K562 (cell line): ENCODE results near the gene TCF12. TPM values are rescaled to one million over a fixed set of nuclear protein-coding genes. Genes with fewer than 3 reads are reported as not detected.

ENCODE experiments used
- ATAC-seq: fragments of 200-7000 bp; cut with Tn5 transposase; 3 replicates; pipeline ENCODE4 v1.9.1; 2020; ENCODE audit warnings: moderate library complexity
- BruUV-seq: library from RNA; stranded (reverse); fragments of 400-500 nt; replicated peaks from 2 replicates; lab custom pipeline; 2021; lab: Mats Ljungman, UMichigan
- CTCF ChIA-PET: fragments of 300-600 bp; formaldehyde crosslinking; extraction: SDS; loops from one replicate; lab custom pipeline; 2021; ENCODE audit warnings: low intra/inter-chr PET ratio; lab: Yijun Ruan, JAX
- POLR2A ChIA-PET: fragments of 300-600, 350-650 bp; sonication (Branson Sonifier 250); formaldehyde crosslinking; extraction: SDS; loops from one replicate; lab custom pipeline; 2021; ENCODE audit warnings: antibody characterized with exemption, inconsistent platforms; lab: Yijun Ruan, JAX
- DNase-seq, 4 experiments: peaks; one replicate each; pipeline versions ENCODE4 v3.0.0 to v3.0.0-alpha.2; 2011 to 2018; ENCODE audit warnings: low spot score in 3 of 4, mixed read lengths in 3 of 4; ENCODE audit errors: extremely low read depth in 1 of 4
- FAIRE-seq: peaks from 2 replicates; lab custom pipeline; 2011; peaks lifted over from hg19 to GRCh38; lab: Jason Lieb, UNC
- H2AFZ ChIP-seq: 2 replicates; pipeline ENCODE4 v1.6.0; 2011; ENCODE audit warnings: low read depth, low read length, control low read depth, inconsistent platforms
- H3K27ac ChIP-seq: fragments of 200-600 bp; 3 replicates; pipeline ENCODE4 v1.8.0; 2011; ENCODE audit warnings: low read depth, mild to moderate bottlenecking, control low read depth, inconsistent platforms, low read length, moderate library complexity, mixed read lengths; ENCODE audit errors: extremely low read depth
- H3K27me3 ChIP-seq, 2 experiments: fragments of 300-600 bp in 1 of 2; 2 replicates in 1 of 2; 3 replicates in 1 of 2; pipeline versions ENCODE4 v1.6.0 to v1.8.0; 2011; ENCODE audit warnings: inconsistent platforms in 2 of 2, low read length in 2 of 2, mild to moderate bottlenecking in 1 of 2, mixed read lengths in 1 of 2, moderate library complexity in 1 of 2; ENCODE audit not compliant: control insufficient read depth in 2 of 2, insufficient read depth in 2 of 2
- H3K36me3 ChIP-seq: fragments of 300-600 bp; 3 replicates; pipeline ENCODE4 v1.8.0; 2011; ENCODE audit warnings: mild to moderate bottlenecking, low read length, inconsistent platforms; ENCODE audit not compliant: control insufficient read depth, insufficient read depth
- H3K4me1 ChIP-seq, 2 experiments: fragments of 200-600 bp in 1 of 2; replicated peaks in 1 of 2; 2 replicates in 1 of 2; 3 replicates in 1 of 2; pipeline versions ENCODE4 v1.5.1 to v1.8.0; 2011; ENCODE audit warnings: inconsistent platforms in 2 of 2, low read length in 2 of 2, mild to moderate bottlenecking in 1 of 2, mixed read lengths in 1 of 2, moderate library complexity in 1 of 2; ENCODE audit not compliant: control insufficient read depth in 2 of 2, insufficient read depth in 2 of 2
- H3K4me2 ChIP-seq: 2 replicates; pipeline ENCODE4 v1.6.1; 2011; ENCODE audit warnings: low read length, control low read depth, inconsistent platforms, mixed read lengths; ENCODE audit not compliant: insufficient read depth
- H3K4me3 ChIP-seq: fragments of 200-600 bp; sonication (generic), shearing (Covaris generic); 2 replicates; pipeline ENCODE4 v1.5.1; 2016; ENCODE audit warnings: control low read depth, inconsistent platforms
- H3K79me2 ChIP-seq: fragments of 200-600 bp; 3 replicates; pipeline ENCODE4 v1.8.0; 2011; ENCODE audit warnings: low read length, inconsistent platforms; ENCODE audit not compliant: control insufficient read depth, insufficient read depth
- H3K9ac ChIP-seq, 2 experiments: 2 replicates each; pipeline versions ENCODE4 v1.6.0 to v1.6.1; 2011; ENCODE audit warnings: low read depth in 2 of 2, low read length in 2 of 2, control low read depth in 1 of 2, inconsistent platforms in 1 of 2, mild to moderate bottlenecking in 1 of 2, mixed read lengths in 1 of 2; ENCODE audit not compliant: insufficient read depth in 1 of 2
- H3K9me1 ChIP-seq: one replicate; pipeline ENCODE4 v1.6.0; 2011; ENCODE audit warnings: inconsistent platforms, mild to moderate bottlenecking, low read length, moderate library complexity; ENCODE audit not compliant: control insufficient read depth, insufficient read depth
- H3K9me3 ChIP-seq: replicated peaks from 2 replicates; pipeline ENCODE4 v1.5.1; 2011; ENCODE audit warnings: low read depth, low read length, inconsistent platforms; ENCODE audit not compliant: control insufficient read depth, insufficient read depth
- H4K20me1 ChIP-seq: replicated peaks from 2 replicates; pipeline ENCODE4 v1.6.1; 2011; ENCODE audit warnings: low read length, inconsistent platforms, mixed read lengths; ENCODE audit not compliant: control insufficient read depth, insufficient read depth
- CREB5 ChIP-seq: fragments of 250-450 bp; sonication (Bioruptor Pico); IDR thresholded peaks from 2 replicates; pipeline ENCODE4 v1.5.0; 2020; ENCODE audit warnings: mild to moderate bottlenecking
- CTBP1 ChIP-seq: fragments of 450-650 bp; IDR thresholded peaks from 2 replicates; pipeline ENCODE4 v1.6.1; 2016; ENCODE audit warnings: borderline replicate concordance
- FOXP4 ChIP-seq: sonication (generic); formaldehyde crosslinking; IDR thresholded peaks from 2 replicates; pipeline ENCODE4 v1.8.0; 2022; ENCODE audit warnings: mild to moderate bottlenecking, missing genetic modification reagents, borderline replicate concordance
- PBX2 ChIP-seq, 2 experiments: IDR thresholded peaks in 1 of 2; conservative IDR thresholded peaks in 1 of 2; 2 replicates each; pipeline ENCODE4 v1.6.1; 2016; ENCODE audit warnings: low read depth in 2 of 2, mild to moderate bottlenecking in 1 of 2, missing compliant biosample characterization in 1 of 2, missing genetic modification characterization in 1 of 2, moderate library complexity in 1 of 2
- SP2 ChIP-seq: IDR thresholded peaks from 2 replicates; pipeline ENCODE4 v1.6.1; 2011; ENCODE audit warnings: mild to moderate bottlenecking, low read depth, low read length, moderate library complexity; ENCODE audit not compliant: poor library complexity, severe bottlenecking; ENCODE audit errors: extremely low read depth
- ZBTB34 ChIP-seq: fragments of 250-450 bp; sonication (Bioruptor Pico); IDR thresholded peaks from 2 replicates; pipeline ENCODE4 v1.8.0; 2021; ENCODE audit warnings: mild to moderate bottlenecking, moderate library complexity
- ZKSCAN8 ChIP-seq: fragments of 200-800 bp; sonication (Bioruptor generic); IDR thresholded peaks from 2 replicates; pipeline ENCODE4 v1.6.1; 2016; ENCODE audit warnings: missing genetic modification characterization, missing compliant biosample characterization
- ZNF408 ChIP-seq: fragments of 250-450 bp; sonication (Bioruptor Pico); IDR thresholded peaks from 2 replicates; pipeline ENCODE4 v1.4.0; 2020; ENCODE audit warnings: low read depth, mild to moderate bottlenecking, moderate library complexity
- ZNF444 ChIP-seq: fragments of 250-450 bp; sonication (Bioruptor Pico); IDR thresholded peaks from 2 replicates; pipeline ENCODE4 v1.4.0; 2020; ENCODE audit warnings: mild to moderate bottlenecking, moderate library complexity
- ZNF668 ChIP-seq: fragments of 250-450 bp; sonication (Bioruptor Pico); IDR thresholded peaks from 2 replicates; pipeline ENCODE4 v1.8.0; 2022; ENCODE audit warnings: mild to moderate bottlenecking, inconsistent platforms
- WGBS: fragments of 100-300 bp; shearing (Covaris generic); methylation state at CpG from one replicate; pipeline ENCODE4 v1.1.6; 2016; ENCODE audit warnings: low coverage, mixed read lengths; ENCODE audit not compliant: insufficient coverage; ENCODE audit errors: missing lambda C conversion rate; 5-methylcytosine and 5-hydroxymethylcytosine counted together
- in situ Hi-C: fragments of 300-500 bp; cut with MboI; formaldehyde crosslinking; loops from 4 replicates; pipeline ENCODE4 v1.15.0; 2018; ENCODE audit warnings: inconsistent platforms, mixed read lengths
- intact Hi-C: fragments of 100-400 bp; cut with micrococcal nuclease; formaldehyde crosslinking; loops from 2 replicates; pipeline ENCODE4 v1.14.2; 2022
- polyA plus RNA-seq, 8 experiments: library from polyadenylated mRNA; depleted of rRNA in 4 of 8; stranded (reverse) in 5 of 8; unstranded in 3 of 8; fragments of >200 nt; fragmentation: Nextera tagmentation in 2 of 8; fragmentation: Illumina TruSeq in 1 of 8; extraction: Ambion mirVana in 2 of 8; extraction: Trizol in 1 of 8; gene quantifications; 2 replicates each; pipeline versions ENCODE4 v1.2.1 to v1.2.3, GENCODE V29; 2011 to 2014; ENCODE audit warnings: inconsistent platforms in 1 of 8, missing spikeins in 1 of 8
- total RNA-seq, 7 experiments: library from RNA; depleted of rRNA in 6 of 7; stranded (reverse); fragments of >200 nt in 6 of 7; fragmentation: Illumina TruSeq in 2 of 7; extraction: Trizol in 2 of 7; gene quantifications; 2 replicates each; pipeline versions ENCODE4 v1.2.1 to v1.2.3, GENCODE V29; 2011 to 2021; ENCODE audit warnings: low replicate concordance in 1 of 7

Gene TCF12
- total and polyA plus RNA-seq, 9 of the 15 experiments (the other 6 are each of a cell fraction or from before 2014, with no cell fraction given): 10.5 to 132 (median 52.9) TPM

GRCh38 chr15:57111002-57111401 is 192.6 kb downstream of the TCF12 start:
- intact Hi-C loops: no loop called here
- no peaks in the 10 kb centered on the region; a peak in 1 of 5 replicates for H3K4me1 ChIP-seq
- H3K27me3 ChIP-seq: no peaks in the 10 kb centered on the region
- H3K9ac ChIP-seq: no peak overlapping the region
- H4K20me1 ChIP-seq: no peaks in the 10 kb centered on the region
- 81% methylated on average over 4 of the region's 4 CpGs for WGBS
- H3K9me3 ChIP-seq: no peaks in the 10 kb centered on the region
- FAIRE-seq: no peak
- H3K27ac ChIP-seq: no peak overlapping the region
- no peak overlapping the region for H3K4me2 ChIP-seq
- H3K36me3 ChIP-seq: 0 out of 3 replicates have a peak, but pooled peaks cover 3% of the 10 kb centered on the region
- no peak for ATAC-seq
- POLR2A ChIA-PET: no interaction called here
- DNase-seq: no peak
- no peaks in the 10 kb centered on the region for H3K9me1 ChIP-seq
- CTCF ChIA-PET: interaction anchor here (0.6 kb wide), 1 partner anchor 267 kb away, joined by 3 read pairs; no protein-coding TSS in a partner anchor
- H3K79me2 ChIP-seq: peaks cover 2% of the 10 kb centered on the region; the same call in 1 of the 3 replicates
- TF ChIP-seq SP2 (no peak), ZNF408 (CRISPR knock-in tag) (no peak), ZNF444 (no peak), ZNF668 (CRISPR knock-in tag) (no peak), CREB5 (CRISPR knock-in tag) (no peak), ZKSCAN8 (CRISPR knock-in tag) (no peak), FOXP4 (CRISPR knock-in tag) (no peak), ZBTB34 (CRISPR knock-in tag) (no peak), PBX2 (CRISPR knock-in tag; IDR thresholded peaks at IDR 0.05; ENCODE audit: low read depth) (no peak), PBX2 (tag; conservative IDR thresholded peaks at IDR 0.05; ENCODE audit: low read depth) (no peak), CTBP1 (no peak)
- BruUV-seq: no TSS peak
- H2AFZ ChIP-seq: no peak overlapping the region
- in situ Hi-C loops: no loop called here
- no peak overlapping the region for H3K4me3 ChIP-seq
